Astrocyte of the hippocampus (primary cell): Measurements from ENCODE around the gene PGS1.

Source experiments
- DNase-seq: peaks from one replicate; pipeline ENCODE4 v3.0.0; 2011; ENCODE audit warnings: low read depth, low spot score

PGS1 gene

DNA sequence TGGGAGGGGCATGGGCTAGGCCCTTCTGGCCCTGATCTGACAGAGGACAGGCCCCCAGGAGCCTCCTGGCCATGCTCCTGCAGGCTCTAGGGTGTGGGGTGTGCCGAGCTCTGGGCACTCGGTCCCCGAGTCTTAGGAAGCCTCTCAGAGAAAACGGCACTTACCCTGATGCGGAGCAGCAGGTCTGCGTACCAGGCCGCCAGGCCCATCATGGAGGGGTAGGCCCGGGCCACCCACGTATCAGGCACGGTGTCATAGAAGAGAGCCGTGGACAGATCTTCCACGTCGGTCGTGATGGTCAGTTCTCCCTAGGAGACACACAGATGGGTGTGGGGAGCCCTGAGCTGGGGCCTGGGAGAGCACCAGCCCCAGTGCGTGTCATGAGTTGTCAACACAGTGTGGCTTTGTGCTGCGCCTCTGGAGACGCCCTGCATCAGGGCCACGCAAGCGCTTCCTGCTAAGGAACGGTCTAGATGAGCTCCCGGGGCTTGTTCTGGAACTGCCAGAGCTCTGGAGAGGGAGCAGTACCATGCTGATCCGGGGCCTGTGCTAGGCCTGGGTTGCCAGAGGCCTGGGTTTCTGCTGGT, 47.9 kb downstream of the PGS1 start:
- DNase-seq = no peak

DNA sequence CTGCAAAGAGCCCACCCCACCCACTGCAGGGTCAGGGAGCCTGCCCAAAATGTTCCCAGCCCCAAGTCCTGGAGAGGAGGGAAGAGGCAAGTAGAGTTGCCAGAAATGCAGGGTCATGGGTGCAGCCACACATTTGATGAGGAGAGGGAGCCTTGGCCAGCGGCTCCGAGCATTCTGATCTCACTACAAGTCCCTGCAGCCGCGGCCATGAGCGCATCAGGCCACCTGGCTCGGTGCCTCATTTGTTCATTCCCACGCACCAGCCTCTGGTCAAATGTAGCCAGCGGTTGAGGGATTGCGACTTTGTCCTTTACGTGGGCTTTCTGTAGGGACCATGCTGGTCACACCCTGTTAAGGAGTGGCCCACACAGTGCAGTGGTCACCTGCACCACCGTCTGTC, 48.7 kb downstream of the PGS1 start:
- no peak for DNase-seq

DNA sequence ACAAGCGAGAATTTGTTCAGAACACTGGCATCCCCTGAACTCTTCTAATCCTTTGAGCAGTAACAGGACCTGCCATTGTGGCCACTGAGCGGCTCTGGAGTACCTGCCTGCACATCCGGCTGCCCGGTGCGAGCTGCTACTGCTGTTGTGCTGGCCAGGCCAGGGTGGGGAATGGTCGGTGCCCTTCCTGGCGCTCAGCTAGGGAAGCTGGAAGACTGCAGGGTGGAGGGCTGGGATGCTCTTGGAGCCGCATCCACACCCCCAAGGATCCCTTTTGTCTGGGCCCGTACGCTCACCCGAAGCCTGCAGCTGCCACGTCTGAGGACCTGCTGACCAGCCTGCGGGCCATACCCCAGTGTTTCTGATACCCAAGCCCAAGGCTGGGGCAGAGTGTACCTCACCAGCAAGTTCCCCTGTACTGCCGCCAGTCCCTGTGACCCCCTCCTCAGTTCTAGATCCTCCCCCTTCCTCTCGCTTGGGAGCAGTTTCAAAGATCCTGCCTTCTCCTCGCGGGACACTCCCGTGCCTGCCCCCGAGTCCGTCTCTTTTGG, 49.7 kb downstream of the PGS1 start:
- DNase-seq = no peak

DNA sequence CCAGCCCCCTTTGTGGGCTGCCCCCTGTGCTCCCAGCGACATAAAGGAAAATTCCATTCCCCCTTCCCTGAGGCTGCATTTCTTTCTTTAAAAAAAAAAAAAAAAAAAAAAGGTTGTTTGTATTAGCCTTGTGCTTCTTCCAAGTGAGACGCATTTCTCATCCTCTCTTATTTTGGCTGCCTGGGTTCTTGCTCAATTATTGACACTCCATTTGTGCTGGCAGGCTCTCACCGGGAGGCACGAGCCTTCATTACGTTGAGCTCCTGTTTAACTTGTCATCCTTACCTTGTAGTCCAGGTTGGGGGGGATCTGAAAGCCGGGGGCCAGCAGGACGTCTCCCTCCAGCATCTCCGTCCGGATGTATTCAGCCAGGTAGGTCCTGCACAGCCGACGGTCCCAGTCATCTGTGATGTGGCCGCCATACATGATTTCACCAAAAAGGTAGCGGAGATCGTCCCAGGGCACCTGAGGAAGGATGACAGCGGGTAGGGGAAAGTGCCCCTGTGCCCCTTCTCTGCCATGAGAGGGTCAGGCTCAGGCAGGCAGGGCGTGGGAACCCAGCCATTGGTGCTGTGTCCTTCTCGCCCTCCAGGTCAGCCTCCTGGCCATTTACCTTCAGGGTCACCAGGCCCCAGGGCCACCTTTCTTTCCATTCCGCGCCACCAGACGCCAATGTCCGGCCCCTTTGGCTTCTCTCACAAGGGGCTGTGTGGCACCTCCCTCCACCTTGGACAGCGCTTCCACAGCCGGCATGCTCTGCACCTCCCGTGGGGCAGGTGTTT, 50.6 kb downstream of the PGS1 start:
- no peak for DNase-seq

DNA sequence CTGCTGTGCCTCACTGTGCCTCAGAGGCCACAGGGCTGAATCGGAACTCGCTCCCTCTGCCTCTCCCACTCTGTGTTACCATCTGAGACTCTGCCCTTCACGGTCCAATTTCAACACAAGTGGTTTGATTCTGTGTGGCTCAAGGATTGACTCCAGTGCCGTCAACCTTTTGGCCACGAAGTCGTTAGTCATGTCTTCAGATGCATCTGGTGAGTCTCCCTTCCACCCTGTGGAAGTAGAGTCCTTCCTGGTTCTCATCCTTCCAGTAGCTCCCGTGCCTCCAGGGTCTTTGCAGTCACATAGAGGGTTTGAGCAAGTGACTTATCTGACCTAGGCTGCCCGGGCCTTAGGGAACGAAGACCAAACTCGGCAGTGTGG, 51.2 kb downstream of the PGS1 start:
- DNase-seq = no peak

DNA sequence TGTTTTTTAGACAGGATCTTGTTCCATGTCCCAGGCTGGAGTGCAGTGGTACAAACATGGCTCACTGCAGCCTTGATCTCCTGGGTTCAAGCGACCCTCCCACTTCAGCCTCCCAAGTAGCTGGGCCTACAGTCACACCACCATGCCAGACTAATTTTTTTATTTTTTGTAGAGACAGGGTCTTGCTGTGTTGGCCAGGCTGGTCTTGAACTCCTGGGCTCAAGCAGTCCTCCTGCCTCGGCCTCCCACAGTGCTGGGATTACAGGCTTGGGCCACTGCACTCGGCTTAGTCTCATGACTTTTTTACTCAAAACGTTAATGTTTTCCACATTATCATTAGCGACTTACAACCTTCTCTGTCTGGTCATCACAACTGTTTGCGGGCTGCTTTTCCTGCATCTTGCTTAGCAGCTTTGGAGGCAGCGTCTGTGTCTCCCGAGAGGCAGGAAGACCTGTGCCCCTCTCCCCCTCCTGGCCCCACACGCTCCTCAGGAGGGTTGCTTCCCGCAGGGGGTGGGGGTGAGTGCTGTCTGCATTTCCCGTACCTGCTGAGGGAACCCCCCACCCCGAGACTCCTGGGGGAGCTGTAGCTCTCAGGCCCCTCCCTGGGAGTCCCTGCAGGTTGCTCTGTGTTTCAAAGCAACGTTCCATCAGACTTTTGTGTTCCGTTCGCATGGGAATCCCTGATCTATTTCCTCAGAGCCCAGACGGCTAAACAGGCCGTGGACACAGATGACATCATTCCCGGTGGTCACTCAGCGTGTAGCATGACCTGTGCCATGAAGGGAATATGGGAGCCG, 52.6 kb downstream of the PGS1 start:
- no peak for DNase-seq

DNA sequence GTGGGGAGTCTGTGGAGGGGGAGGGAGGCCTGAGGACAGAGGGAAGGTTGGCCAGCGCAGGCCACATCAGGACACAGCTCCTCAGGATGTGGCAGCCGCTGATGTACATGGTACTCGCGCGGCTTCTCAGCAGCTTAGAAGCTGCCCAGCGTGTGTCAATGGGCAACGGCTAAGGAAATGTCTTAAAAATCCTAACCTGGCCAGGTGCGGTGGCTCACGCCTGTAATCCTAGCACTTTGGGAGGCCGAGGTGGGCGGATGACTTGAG, 53.2 kb downstream of the PGS1 start:
- DNase-seq = no peak

DNA sequence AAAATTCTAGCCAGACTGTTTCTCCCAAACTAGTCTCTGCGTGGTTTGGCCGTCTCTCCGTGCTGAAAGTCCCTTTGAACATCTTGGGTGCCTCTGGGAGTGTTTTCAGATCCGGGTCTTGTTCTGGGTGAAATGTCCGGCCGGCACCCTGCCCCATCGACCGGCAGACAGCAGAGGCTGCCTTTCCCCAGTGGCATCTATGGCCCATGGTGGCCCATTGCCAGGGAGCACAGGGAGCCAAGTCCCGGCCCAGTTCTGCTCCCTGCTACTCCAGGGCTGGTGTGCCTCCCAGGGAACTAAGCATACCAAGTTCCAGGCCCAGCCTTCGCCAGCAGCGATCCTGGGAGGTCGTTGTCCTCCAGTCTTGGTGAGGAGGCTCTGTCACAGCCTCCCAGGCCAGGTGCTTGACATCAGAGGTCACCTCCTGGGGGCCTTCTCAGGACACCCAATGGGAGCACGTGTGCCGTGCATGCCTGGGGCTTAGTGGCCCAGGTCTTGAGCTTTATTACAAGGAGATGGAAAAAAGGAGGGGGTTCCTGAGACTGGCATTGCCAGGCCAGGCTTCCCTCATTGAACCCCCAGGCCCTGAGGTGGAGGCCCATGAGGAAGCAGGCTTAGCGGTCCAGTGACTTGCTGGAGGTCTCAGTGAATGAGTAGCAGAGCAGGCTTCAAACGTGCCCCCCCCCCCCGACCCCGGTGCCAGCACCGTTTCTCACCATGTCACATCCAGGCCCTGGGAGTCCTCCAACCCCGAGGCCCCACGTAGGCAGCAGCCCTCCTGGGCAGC, 54.0 kb downstream of the PGS1 start:
- no peak for DNase-seq

DNA sequence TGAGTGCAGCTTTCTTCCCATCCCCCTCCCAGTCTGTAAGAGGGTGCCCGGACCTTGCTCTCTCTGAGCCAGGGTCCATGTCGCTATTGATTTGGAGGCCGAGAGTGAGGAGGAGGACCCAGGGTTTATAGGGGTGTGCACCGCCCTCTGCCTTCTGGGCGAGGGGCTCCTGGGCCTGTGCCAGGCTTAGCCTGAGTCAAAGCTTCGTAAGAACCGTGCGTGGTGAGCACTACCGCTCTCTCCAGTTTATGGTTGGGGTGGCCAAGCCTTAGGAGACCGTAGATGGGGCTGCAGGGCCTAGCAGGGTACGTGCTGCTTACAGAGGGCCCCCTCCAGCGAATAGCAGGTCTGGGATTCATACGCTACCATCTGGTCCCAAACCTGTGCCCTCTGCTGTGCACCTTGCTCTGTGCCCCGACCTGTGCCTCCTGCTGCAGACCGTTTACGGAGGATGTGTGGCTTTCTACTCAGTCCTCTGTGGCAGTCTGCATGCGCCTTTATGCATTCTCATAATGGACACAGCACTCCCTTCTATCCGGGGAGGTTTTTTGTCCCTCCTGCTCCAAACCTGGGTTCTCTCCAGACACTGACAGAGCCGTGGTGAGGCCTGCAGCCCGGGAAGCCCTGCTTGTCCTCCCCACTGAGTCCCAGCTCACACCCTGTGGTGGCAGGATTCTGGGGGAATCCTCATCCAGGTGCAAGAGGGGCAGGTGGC, 54.7 kb downstream of the PGS1 start:
- no peak for DNase-seq

DNA sequence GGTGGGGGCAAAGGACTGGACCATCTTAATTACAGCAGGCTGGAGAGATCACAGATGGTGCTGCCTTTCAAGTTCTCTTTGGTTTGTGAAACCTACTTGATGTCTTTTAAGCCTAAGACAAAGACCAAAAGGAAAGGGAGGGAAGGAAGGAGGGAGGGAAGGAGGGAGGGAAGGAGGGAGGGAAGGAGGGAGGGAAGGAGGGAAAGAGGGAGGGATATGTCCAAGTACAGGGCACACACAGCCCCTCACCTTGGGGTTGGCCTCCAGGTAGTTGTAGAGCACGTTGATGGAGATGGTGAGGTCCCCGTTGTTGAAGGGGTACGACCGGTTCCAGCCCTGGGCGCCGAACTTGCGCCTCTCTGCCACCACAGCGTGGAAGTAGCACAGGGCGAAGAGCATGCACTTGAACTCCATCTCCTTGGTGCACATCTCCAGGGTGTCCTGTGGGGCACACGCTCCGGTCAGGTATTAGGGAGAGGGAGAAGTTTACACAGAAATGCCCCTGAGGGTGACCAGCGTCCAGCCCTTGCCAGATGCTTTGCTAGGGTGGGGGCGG, 55.4 kb downstream of the PGS1 start:
- no peak for DNase-seq

DNA sequence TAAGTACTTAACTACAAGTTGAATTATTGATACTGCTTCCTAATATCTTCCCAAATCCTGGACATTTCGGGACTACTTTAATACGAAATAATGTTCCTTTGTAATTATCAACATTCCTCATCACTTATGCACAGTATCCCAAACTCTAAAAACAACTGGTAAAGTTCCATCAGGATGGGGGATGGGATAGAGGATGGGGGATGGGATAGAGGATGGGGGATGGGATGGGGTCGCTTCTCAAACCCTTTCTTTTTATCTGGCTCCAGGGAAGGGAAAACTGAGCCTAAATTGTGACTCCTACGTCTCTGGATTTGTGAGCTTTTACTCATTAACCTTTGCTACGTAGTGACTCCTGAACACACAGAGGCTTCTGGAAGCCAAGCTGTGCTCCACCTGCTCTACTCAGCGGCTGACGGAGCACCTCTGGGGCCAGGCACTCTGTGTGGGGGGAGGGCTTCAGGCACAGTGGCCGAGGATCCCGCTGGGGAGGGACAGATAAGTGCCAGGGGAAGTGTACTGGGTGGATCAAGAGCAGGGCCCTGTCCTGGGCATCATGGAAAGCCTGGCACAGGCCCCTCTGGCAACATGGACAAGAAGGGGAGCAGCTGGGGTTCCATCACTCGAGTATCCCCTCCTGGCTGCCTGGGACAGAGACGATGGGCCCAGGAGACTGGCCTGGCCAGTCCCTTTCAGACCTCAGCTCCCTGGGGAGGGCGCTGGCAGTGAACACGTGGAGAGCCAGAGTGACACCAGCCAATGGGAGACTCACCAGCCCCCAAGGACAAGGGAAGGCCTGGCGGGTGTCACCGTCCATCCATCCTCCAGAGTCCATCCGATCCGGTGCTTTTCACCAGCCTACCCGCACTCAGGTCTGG, 56.2 kb downstream of the PGS1 start:
- DNase-seq = no peak

DNA sequence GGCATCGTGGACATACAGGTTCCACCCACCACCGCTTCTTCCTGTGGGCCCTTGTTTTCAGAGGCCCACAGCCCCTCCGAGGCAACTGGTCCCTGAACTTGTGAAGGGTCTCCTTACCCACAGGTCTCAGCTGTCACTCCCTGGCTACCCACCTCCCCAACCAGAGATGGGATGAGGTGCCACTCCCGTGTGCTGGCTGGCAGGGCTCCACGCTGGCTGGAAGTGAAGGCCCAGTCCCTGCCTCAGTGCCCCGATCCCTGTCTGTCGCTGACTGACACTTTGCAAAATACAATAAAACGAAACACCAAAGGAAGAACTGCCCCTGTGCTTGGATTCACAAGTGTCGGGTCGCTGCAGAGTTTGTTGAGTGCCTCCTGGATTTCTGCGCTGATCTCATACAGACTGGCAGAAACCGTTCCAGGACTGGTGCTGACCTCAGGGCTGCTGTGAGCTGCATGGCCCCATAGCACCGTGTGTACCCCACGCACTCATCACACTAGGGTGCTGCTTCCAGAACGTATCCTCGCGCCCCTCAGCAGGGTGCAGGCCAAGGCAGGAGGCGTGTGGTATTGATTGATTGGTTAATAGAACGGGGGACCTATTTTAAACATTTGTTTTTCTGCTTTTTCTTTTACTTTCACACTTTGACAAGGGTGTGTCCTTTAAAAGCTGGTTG, 57.0 kb downstream of the PGS1 start:
- DNase-seq = no peak

DNA sequence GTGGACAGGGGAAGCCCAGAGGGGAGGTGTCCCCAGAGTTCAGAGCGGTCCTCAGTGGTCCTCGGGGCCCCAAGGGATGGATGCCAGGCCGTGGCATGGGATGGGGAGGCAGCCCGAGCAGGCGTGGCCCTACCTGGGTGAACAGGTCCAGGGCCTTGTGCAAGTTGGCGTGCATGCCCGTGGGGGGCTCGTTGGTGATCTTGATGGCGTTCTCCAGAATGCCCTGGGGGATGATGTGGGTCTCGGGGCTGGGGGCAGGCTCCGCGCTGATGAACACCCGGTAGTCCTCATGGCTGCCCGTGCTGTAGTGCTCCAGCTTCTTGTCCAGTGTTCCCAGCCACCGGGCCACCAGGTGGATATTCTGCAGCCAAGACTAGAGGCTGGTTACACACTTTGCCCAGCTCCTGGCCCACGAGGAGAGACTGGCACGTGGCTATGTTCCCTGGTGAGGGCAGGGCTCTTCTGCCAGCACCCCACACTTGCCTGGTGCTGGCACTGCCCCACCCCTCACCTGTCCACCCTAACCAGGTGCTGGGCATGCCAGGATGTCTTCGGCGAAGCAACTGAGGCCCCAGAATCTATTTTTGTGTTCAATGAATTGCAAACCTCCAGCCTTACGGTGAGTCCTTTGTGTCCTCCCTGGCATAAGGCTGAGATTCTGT, 59.2 kb downstream of the PGS1 start:
- no peak for DNase-seq

DNA sequence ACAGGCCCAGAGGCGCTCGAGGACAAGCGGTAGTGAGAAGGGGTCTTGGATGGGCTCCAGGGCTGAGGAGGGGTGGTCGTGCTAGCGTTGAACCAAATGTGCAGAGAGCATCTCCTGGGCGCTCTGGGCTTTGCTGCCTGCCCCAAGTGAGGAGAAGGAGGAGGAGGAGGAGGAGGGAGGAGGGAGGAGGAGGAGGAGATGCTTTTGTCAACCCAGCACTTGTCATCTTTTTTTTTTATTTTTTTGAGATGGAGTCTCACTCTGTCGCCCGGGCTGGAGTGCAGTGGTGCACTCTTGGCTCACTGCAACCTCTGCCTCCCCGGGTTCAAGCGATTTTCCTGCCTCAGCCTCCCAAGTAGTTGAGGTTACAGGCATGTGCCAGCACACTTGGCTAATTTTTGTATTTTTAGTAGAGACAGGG, 59.8 kb downstream of the PGS1 start:
- no peak for DNase-seq

DNA sequence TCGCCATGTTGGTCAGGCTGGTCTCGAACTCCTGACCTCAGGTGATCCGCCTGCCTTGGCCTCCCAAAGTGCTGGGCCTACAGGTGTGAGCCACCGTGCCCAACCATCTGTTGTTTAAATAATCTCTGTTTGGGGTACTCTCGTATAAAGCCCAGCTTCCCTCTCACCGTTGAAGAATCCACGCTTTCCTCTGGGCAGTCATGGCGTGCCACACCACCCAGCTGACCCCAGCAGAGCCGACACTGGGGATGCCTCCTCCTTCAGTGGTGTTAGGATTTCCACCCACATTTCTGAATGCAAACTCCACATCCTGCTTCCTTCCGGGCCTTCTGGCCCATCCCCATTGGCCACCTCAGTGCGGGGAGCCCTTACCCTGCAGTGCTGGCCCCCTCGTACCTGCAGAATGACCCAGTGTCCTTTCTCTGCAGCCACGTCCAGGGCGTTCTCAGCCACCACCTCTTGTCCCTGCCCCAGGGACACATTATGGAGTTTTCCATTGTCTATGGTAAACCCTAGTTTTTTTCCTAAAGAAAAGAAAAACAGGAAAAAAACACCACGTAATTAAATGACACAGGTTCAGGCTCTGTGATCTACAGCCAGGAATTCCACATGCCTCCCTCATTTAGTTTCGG, 60.4 kb downstream of the PGS1 start:
- DNase-seq = no peak

DNA sequence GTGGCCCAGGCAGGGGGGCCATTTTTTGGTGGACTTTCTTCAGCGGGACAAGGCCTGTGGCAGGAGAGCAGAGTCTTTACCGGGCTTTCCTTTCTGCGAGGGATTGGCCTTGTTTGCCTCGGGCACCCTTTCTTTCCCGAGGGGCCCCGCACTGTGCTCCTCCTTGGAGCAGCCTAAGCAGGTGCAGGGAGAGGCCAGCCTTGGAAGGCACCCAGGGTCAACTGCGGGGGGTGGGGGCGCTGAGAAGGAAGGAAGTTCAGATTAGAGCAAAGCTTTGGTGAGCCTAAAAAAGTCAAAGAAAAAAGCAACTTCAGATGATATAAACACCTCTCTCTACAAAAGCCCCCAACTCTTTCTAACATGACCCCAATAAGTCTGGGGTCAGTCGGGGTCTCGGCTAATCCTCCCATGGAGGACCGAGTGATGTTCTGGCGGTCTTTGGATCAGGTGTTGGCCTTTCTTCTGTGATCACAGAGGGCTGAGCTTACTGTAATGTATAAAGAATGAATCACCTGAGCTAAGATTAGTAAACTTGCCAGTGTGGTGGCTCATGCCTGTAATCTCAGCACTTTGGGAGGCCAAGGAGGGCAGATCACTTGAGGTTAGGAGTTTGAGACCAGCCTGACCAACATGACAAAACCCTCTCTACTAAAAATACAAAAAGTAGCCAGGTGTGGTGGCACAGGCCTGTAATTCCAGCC, 63.0 kb downstream of the PGS1 start:
- no peak for DNase-seq

DNA sequence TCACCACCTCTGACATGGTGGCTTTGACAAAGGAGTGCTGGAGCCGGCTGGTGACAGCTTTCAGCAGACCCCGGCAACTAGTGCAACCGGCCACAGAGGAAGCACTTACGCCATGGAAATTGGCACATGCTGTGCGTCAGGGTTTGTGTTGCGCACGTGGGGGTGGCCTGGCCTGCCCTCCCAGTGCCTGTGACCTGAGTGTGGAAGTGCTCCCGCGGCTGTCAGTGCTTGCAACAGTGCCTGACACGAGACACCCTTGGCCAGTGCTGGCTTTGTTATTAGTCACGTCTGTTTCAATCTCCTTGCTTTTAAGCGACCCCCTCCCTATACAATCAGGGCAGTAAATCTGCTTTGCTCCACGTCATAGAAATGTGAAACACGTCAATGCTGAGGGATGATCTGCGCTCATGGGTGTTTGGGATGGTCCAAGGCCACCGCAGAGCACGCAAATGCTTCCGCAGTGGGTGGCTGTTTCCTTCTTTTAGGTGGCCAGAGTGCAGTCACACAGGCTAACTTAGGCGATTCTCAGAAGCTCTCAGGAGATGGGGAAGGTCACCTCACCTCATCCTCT, 64.3 kb downstream of the PGS1 start:
- DNase-seq = no peak
